Effector memory CD8-positive, alpha-beta T cell (primary cell): ENCODE data around the gene SGSH.

Experiments used
- ATAC-seq: fragments of 150-1000 bp; cut with Tn5 transposase; replicated peaks from 2 replicates; pipeline ENCODE4 v1.10.0; 2021; ENCODE audit warnings: mild to moderate bottlenecking, moderate library complexity
- DNase-seq, 3 experiments: peaks; one replicate each; pipeline ENCODE4 v3.0.0; 2021
- H3K27ac Mint-ChIP-seq, 2 donors: one replicate each; pipeline ENCODE4 v1.8.0; 2022; ENCODE audit warnings: mild to moderate bottlenecking in 2 of 2, mixed read lengths in 2 of 2, moderate library complexity in 2 of 2
- H3K27me3 Mint-ChIP-seq, 2 donors: one replicate each; pipeline ENCODE4 v1.8.0; 2022; ENCODE audit warnings: mixed read lengths in 2 of 2
- H3K36me3 Mint-ChIP-seq: one replicate; pipeline ENCODE4 v1.8.0; 2022; ENCODE audit warnings: mild to moderate bottlenecking, moderate library complexity, mixed read lengths; ENCODE audit not compliant: insufficient read depth
- H3K4me1 Mint-ChIP-seq, 2 donors: one replicate each; pipeline ENCODE4 v1.8.0; 2022; ENCODE audit warnings: low read depth in 2 of 2, mixed read lengths in 2 of 2
- H3K4me3 Mint-ChIP-seq, 2 donors: one replicate each; pipeline ENCODE4 v1.8.0; 2022; ENCODE audit warnings: mild to moderate bottlenecking in 2 of 2, mixed read lengths in 2 of 2, moderate library complexity in 2 of 2
- H3K9me3 Mint-ChIP-seq, 2 donors: one replicate each; pipeline ENCODE4 v1.8.0; 2022; ENCODE audit warnings: mixed read lengths in 2 of 2

Gene SGSH

GRCh38 chr17:80190716-80191115, 29.4 kb downstream of the SGSH start:
- DNase-seq (no peak), ATAC-seq (no peak)
- Mint-ChIP-seq H3K36me3 (no peaks in the 10 kb centered on the region), H3K27me3 (peaks cover 10 to 62% of the 10 kb centered on the region in 2 donors), H3K9me3 (no peaks in the 10 kb centered on the region), H3K27ac (no peak overlapping the region), H3K4me3 (no peak overlapping the region), H3K4me1 (no peaks in the 10 kb centered on the region)

GRCh38 chr17:80189611-80190010, 30.5 kb downstream of the SGSH start:
- no peak for ATAC-seq
- H3K4me1 Mint-ChIP-seq = no peaks in the 10 kb centered on the region

GRCh38 chr17:80187515-80187941, 32.6 kb downstream of the SGSH start:
- no peaks in the 10 kb centered on the region for H3K4me1 Mint-ChIP-seq
- no peak overlapping the region for H3K27ac Mint-ChIP-seq
- no peaks in the 10 kb centered on the region for H3K9me3 Mint-ChIP-seq
- no peak for ATAC-seq
- no peak overlapping the region for H3K4me3 Mint-ChIP-seq
- no peak for DNase-seq
- no peaks in the 10 kb centered on the region for H3K36me3 Mint-ChIP-seq
- peaks cover 5 to 73% of the 10 kb centered on the region in 2 donors for H3K27me3 Mint-ChIP-seq

More at GRCh38 chr17:80189611-80190010, 30.5 kb downstream of the SGSH start:
- no peak overlapping the region for H3K27ac Mint-ChIP-seq
- no peaks in the 10 kb centered on the region for H3K9me3 Mint-ChIP-seq
- no peaks in the 10 kb centered on the region for H3K36me3 Mint-ChIP-seq
- no peak for DNase-seq
- peaks cover 12 to 68% of the 10 kb centered on the region in 2 donors for H3K27me3 Mint-ChIP-seq
- no peak overlapping the region for H3K4me3 Mint-ChIP-seq

- Mint-ChIP-seq H3K4me3 (no peak overlapping the region), H3K27me3 (peaks cover 5 to 73% of the 10 kb centered on the region in 2 donors), H3K4me1 (no peaks in the 10 kb centered on the region), H3K36me3 (no peaks in the 10 kb centered on the region), H3K27ac (no peak overlapping the region), H3K9me3 (no peaks in the 10 kb centered on the region)
- DNase-seq (no peak), ATAC-seq (no peak)
Measured at GRCh38 chr17:80187090-80187489, 33.0 kb downstream of the SGSH start.

- no peak overlapping the region for H3K4me3 Mint-ChIP-seq
- no peaks in the 10 kb centered on the region for H3K36me3 Mint-ChIP-seq
- no peaks in the 10 kb centered on the region for H3K9me3 Mint-ChIP-seq
- ATAC-seq (no peak), DNase-seq (no peak)
- H3K27ac Mint-ChIP-seq = no peak overlapping the region
- H3K27me3 Mint-ChIP-seq = peaks cover 12 to 73% of the 10 kb centered on the region in 2 donors
- H3K4me1 Mint-ChIP-seq = no peaks in the 10 kb centered on the region
Measured at GRCh38 chr17:80185968-80186367, 34.2 kb downstream of the SGSH start.

GRCh38 chr17:80184423-80184714, 35.8 kb downstream of the SGSH start:
- no peak for ATAC-seq
- Mint-ChIP-seq H3K27me3 (peaks cover 12 to 63% of the 10 kb centered on the region in 2 donors), H3K36me3 (no peaks in the 10 kb centered on the region), H3K9me3 (no peaks in the 10 kb centered on the region), H3K27ac (no peak overlapping the region), H3K4me3 (no peak overlapping the region), H3K4me1 (no peaks in the 10 kb centered on the region)
- DNase-seq = no peak

- H3K27me3 Mint-ChIP-seq = peaks cover 17 to 63% of the 10 kb centered on the region in 2 donors
- H3K36me3 Mint-ChIP-seq = no peaks in the 10 kb centered on the region
- H3K9me3 Mint-ChIP-seq = no peaks in the 10 kb centered on the region
- H3K27ac Mint-ChIP-seq = no peak overlapping the region
- H3K4me1 Mint-ChIP-seq = no peaks in the 10 kb centered on the region
- H3K4me3 Mint-ChIP-seq = no peak overlapping the region
- DNase-seq (no peak), ATAC-seq (no peak)
Measured at GRCh38 chr17:80183581-80184422, 36.3 kb downstream of the SGSH start.

- no peak for DNase-seq
- no peak for ATAC-seq
- Mint-ChIP-seq H3K4me1 (no peaks in the 10 kb centered on the region), H3K4me3 (no peak overlapping the region), H3K27me3 (peaks cover 21 to 58% of the 10 kb centered on the region in 2 donors), H3K27ac (no peak overlapping the region), H3K9me3 (no peaks in the 10 kb centered on the region), H3K36me3 (no peaks in the 10 kb centered on the region)
Measured at GRCh38 chr17:80182845-80183223, 37.3 kb downstream of the SGSH start.

- Mint-ChIP-seq H3K4me1 (no peaks in the 10 kb centered on the region), H3K27me3 (peaks cover 21 to 53% of the 10 kb centered on the region in 2 donors), H3K9me3 (no peaks in the 10 kb centered on the region), H3K4me3 (no peak overlapping the region), H3K36me3 (no peaks in the 10 kb centered on the region), H3K27ac (no peak overlapping the region)
- DNase-seq (no peak), ATAC-seq (no peak)
Measured at GRCh38 chr17:80182118-80182844, 37.9 kb downstream of the SGSH start.

- no peak overlapping the region for H3K27ac Mint-ChIP-seq
- H3K27me3 Mint-ChIP-seq = peaks cover 21 to 44% of the 10 kb centered on the region in 2 donors
- no peak for ATAC-seq
- no peak for DNase-seq
- H3K4me3 Mint-ChIP-seq = no peak overlapping the region
- no peaks in the 10 kb centered on the region for H3K36me3 Mint-ChIP-seq
- H3K9me3 Mint-ChIP-seq = no peaks in the 10 kb centered on the region
- H3K4me1 Mint-ChIP-seq = no peaks in the 10 kb centered on the region
Measured at GRCh38 chr17:80181431-80181830, 38.7 kb downstream of the SGSH start.

GRCh38 chr17:80180192-80180591, 39.9 kb downstream of the SGSH start:
- no peak for DNase-seq
- peaks cover 17 to 37% of the 10 kb centered on the region in 2 donors for H3K27me3 Mint-ChIP-seq
- H3K36me3 Mint-ChIP-seq = no peaks in the 10 kb centered on the region
- no peaks in the 10 kb centered on the region for H3K9me3 Mint-ChIP-seq
- H3K4me1 Mint-ChIP-seq = no peaks in the 10 kb centered on the region
- no peak overlapping the region for H3K27ac Mint-ChIP-seq
- ATAC-seq = no peak
- H3K4me3 Mint-ChIP-seq = no peak overlapping the region

GRCh38 chr17:80177986-80178595, 42.0 kb downstream of the SGSH start:
- H3K9me3 Mint-ChIP-seq = no peaks in the 10 kb centered on the region
- no peaks in the 10 kb centered on the region for H3K4me1 Mint-ChIP-seq
- DNase-seq = no peak
- peaks cover 17 to 30% of the 10 kb centered on the region in 2 donors for H3K27me3 Mint-ChIP-seq
- ATAC-seq = no peak
- no peak overlapping the region for H3K27ac Mint-ChIP-seq
- H3K4me3 Mint-ChIP-seq = no peak overlapping the region
- no peaks in the 10 kb centered on the region for H3K36me3 Mint-ChIP-seq

GRCh38 chr17:80176757-80177156, 43.4 kb downstream of the SGSH start:
- no peak overlapping the region for H3K27ac Mint-ChIP-seq
- ATAC-seq = no peak
- DNase-seq = no peak
- no peak overlapping the region for H3K4me3 Mint-ChIP-seq
- H3K27me3 Mint-ChIP-seq = peaks cover 13 to 17% of the 10 kb centered on the region in 2 donors
- H3K4me1 Mint-ChIP-seq = no peaks in the 10 kb centered on the region
- no peaks in the 10 kb centered on the region for H3K9me3 Mint-ChIP-seq
- H3K36me3 Mint-ChIP-seq = no peaks in the 10 kb centered on the region

GRCh38 chr17:80173916-80174315, 46.2 kb downstream of the SGSH start:
- Mint-ChIP-seq H3K4me1 (no peaks in the 10 kb centered on the region), H3K27ac (no peak overlapping the region), H3K9me3 (no peaks in the 10 kb centered on the region), H3K4me3 (no peak overlapping the region), H3K27me3 (peaks cover 6 to 15% of the 10 kb centered on the region in 2 donors), H3K36me3 (no peaks in the 10 kb centered on the region)
- no peak for DNase-seq
- ATAC-seq = no peak
